GM10248 (cell line): ENCODE data around the gene TCF7L1.

ENCODE experiments used
- CTCF ChIA-PET: fragments of 300-600 bp; sonication (Branson Sonifier 250); formaldehyde crosslinking; extraction: SDS; loops from one replicate; lab custom pipeline; 2021; ENCODE audit warnings: antibody characterized with exemption; lab: Yijun Ruan, JAX
- POLR2A ChIA-PET: fragments of 350-650 bp; sonication (Branson Sonifier 250); formaldehyde crosslinking; extraction: SDS; loops from one replicate; lab custom pipeline; 2020; ENCODE audit warnings: antibody characterized with exemption; lab: Yijun Ruan, JAX
- DNase-seq: peaks from one replicate; pipeline ENCODE4 v3.0.0; 2012; ENCODE audit errors: extremely low spot score
- TF ChIP-seq, protein P1 (sequence below): IDR thresholded peaks from 2 replicates; pipeline ENCODE4 v1.5.1; 2012; ENCODE audit warnings: mild to moderate bottlenecking, low read depth; ENCODE audit errors: extremely low read depth, missing control alignments, control extremely low read depth

Gene TCF7L1

DNA sequence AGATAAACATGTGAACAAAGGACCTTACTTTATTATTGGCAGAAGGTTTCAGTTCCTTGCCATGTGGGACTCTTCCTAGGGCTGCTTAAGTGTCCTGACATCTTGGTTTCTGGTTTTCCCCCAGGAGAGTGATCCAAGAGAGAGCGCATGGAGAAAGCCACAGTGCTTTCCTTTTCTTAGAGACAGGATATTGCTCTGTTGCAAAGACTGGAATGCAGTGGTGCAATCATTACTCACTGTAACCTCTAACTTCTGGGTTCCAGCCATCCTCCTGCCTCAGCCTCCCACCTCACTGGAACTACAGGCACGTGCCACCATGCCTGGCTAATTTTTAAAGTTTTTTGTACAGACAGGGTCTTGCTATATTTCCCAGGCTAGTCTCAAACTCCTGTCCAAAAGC lies 38.1 kb upstream of the TCF7L1 start:
- ChIA-PET CTCF (no interaction called here), POLR2A (no interaction called here)
- TF ChIP-seq, protein P1, sequence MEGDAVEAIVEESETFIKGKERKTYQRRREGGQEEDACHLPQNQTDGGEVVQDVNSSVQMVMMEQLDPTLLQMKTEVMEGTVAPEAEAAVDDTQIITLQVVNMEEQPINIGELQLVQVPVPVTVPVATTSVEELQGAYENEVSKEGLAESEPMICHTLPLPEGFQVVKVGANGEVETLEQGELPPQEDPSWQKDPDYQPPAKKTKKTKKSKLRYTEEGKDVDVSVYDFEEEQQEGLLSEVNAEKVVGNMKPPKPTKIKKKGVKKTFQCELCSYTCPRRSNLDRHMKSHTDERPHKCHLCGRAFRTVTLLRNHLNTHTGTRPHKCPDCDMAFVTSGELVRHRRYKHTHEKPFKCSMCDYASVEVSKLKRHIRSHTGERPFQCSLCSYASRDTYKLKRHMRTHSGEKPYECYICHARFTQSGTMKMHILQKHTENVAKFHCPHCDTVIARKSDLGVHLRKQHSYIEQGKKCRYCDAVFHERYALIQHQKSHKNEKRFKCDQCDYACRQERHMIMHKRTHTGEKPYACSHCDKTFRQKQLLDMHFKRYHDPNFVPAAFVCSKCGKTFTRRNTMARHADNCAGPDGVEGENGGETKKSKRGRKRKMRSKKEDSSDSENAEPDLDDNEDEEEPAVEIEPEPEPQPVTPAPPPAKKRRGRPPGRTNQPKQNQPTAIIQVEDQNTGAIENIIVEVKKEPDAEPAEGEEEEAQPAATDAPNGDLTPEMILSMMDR, result no peak
- DNase-seq, result no peak

DNA sequence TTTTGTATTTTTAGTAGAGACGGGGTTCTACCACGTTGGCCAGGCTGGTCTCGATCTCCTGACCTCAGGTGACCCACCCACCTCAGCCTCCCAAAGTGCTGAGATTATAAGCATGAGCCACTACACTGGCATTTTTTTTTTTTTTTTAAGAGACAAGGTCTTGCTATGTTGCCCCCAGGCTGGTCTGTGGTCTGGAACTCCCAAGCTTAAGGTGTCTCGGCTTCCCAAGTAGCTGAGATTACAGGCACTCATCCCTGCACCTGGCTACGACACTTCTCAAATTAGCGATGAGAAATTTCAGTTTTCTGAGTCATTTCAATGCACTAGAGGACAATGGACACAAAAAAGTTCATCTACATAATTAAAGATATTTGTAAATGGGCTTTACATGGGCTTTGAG lies 36.6 kb upstream of the TCF7L1 start:
- no peak for DNase-seq
- POLR2A ChIA-PET, result no interaction called here
- TF ChIP-seq, protein P1, result no peak
- CTCF ChIA-PET, result no interaction called here

DNA sequence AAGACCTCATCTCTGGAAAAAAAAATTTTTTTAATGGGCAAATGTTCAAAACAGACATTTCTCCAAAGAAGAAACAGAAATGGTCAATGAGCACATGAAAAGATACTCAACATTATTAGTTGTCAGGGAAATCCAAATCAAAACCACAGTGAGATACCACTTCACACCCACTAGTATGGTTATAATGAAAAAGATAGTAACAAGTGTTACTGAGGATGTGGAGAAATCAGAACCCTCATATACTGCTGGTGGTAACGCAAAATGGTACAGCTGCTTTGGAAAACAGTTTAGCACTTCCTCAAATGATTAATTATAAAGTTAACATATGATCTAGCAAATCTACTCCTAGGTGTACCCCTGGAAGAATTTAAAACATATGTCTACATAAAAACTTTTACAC lies 29.0 kb upstream of the TCF7L1 start:
- ChIA-PET POLR2A (no interaction called here), CTCF (no interaction called here)
- DNase-seq, result no peak
- TF ChIP-seq, protein P1, result no peak

DNA sequence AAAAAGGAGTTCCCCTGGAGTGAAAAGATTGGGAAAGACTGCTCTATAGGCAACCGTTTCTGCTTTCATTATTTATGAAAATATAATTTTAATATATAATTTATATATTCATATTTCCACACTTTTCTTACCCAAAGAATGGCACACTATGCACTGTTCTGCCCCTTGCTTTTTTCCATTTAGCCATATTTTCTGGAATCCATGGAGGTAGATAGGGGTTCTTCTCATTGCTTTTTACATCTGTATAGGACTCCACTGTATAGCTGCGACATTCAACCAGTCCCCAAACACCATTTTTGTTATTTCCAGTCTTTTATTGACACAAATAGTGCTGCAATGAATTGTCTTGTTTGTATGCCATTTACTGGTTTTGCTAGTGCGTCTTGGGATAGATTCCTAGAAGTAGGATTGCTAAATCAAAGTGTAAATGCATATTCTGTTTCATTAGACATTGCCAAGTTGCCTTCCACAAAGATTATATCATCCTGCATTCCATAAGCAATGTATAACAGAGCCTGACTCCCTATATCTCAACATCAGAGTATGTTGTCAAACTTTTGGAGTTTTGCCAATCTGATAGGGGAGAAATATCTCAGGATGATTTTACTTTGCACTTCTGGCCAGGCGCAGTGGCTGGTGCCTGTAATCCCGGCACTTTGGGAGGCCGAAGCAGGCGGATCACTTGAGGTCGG lies 26.6 kb upstream of the TCF7L1 start:
- ChIA-PET POLR2A (no interaction called here), CTCF (interaction anchor here (1.6 kb wide), 1 partner anchor 178 kb away, joined by 3 read pairs; no protein-coding TSS in a partner anchor)
- no peak for DNase-seq
- TF ChIP-seq, protein P1, result no peak

DNA sequence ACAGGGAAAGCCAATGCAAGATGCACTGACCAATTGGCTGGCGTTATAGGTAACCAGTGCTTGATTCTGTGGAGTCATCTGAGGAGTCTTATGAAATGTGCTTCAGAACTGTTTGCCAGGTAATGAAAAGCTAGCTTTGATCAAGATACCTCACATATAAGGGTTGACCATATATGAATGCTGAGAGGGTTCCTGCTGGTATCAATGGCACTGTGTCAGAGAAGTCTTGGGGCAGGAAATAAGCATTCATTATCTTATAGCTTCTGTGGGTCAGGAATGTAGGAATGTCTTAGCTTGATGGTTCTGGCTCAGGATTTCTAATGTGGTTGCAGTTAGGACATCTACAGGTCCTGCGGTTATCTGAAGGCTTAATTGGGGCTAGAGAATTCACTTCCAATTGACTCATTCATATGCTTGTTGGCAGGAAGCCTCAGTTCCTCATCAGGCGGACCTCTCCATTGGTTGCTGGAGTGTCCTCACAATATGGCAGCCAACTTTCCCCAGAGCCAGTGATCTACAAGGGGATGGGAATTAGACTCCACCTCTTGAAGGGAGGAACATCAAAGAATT lies 22.1 kb upstream of the TCF7L1 start:
- no peak for DNase-seq
- TF ChIP-seq, protein P1, result no peak
- ChIA-PET POLR2A (no interaction called here), CTCF (interaction anchor here (1.5 kb wide), 1 partner anchor 10 kb away, joined by 5 read pairs; no protein-coding TSS in a partner anchor)

DNA sequence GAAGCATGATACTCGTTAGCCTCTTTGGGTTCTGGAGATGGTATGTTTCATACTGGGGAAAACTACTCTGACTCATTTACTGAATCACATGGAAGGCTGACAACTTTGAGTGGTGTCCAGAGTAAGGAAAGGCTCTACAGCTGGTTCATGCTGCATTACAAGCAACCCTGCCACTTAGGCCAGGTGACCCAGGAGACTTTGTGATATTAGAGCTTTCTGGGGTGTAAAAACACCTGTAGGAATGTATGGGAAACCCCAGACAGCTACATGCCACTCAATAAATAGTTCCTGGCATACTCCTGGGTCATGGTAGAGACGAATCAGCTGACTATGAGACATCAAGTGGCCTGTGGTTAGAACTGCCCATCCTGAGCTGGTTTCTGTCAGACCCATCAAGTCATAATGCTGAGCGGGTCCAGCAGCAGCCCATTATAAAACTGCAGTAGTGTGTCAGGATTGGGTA lies 21.3 kb upstream of the TCF7L1 start:
- ChIA-PET CTCF (interaction anchor here (1.1 to 1.5 kb wide), 2 partner anchors 9 to 186 kb away, joined by 3 to 5 read pairs; no protein-coding TSS in a partner anchor), POLR2A (no interaction called here)
- no peak for DNase-seq
- TF ChIP-seq, protein P1, result no peak
